Panc1 (cell line): ENCODE measurements around the gene GOLGA8J. TPM values are rescaled to one million over a fixed set of nuclear protein-coding genes. Genes with fewer than 3 reads are reported as not detected.
"Not testable (repeated sequence)": the region's sequence is repeated elsewhere in the genome, so short reads cannot be mapped to it uniquely, and the experiment has no call there.

ENCODE experiments used
- ATAC-seq: fragments of 200-7000 bp; cut with Tn5 transposase; 2 replicates; pipeline ENCODE4 v1.9.1; 2020; ENCODE audit warnings: mild to moderate bottlenecking, moderate library complexity
- BruUV-seq: library from RNA; stranded (reverse); fragments of 400-500 nt; replicated peaks from 2 replicates; lab custom pipeline; 2021; lab: Mats Ljungman, UMichigan
- CTCF ChIA-PET: fragments of 300-600 bp; sonication (Branson Sonifier 250); formaldehyde crosslinking; loops from one replicate; lab custom pipeline; 2022; ENCODE audit warnings: antibody characterized with exemption; lab: Charles Lee
- POLR2A ChIA-PET: fragments of 300-600 bp; sonication (Branson Sonifier 250); formaldehyde crosslinking; loops from one replicate; lab custom pipeline; 2022; ENCODE audit warnings: antibody characterized with exemption; lab: Charles Lee
- DNase-seq: peaks from one replicate; pipeline ENCODE4 v3.0.0-alpha.2; 2010; ENCODE audit warnings: low read depth, low spot score
- H3K27ac ChIP-seq: 2 replicates; pipeline ENCODE4 v1.5.1; 2011; ENCODE audit warnings: mild to moderate bottlenecking, low read length, inconsistent platforms
- H3K27me3 ChIP-seq: fragments of 200-500 bp; sonication (Bioruptor generic); 2 replicates; pipeline ENCODE4 v1.6.0; 2014; ENCODE audit warnings: low read length, inconsistent platforms; ENCODE audit not compliant: control insufficient read depth, insufficient read depth
- H3K36me3 ChIP-seq: fragments of 200-500 bp; sonication (Bioruptor generic); 2 replicates; pipeline ENCODE4 v1.5.1; 2014; ENCODE audit warnings: inconsistent platforms, mild to moderate bottlenecking, low read length, moderate library complexity; ENCODE audit not compliant: control insufficient read depth, insufficient read depth
- H3K4me1 ChIP-seq: 2 replicates; pipeline ENCODE4 v1.5.1; 2011; ENCODE audit warnings: inconsistent platforms, mild to moderate bottlenecking, low read length, moderate library complexity; ENCODE audit not compliant: control insufficient read depth, insufficient read depth
- H3K4me3 ChIP-seq, 2 experiments: 2 replicates each; pipeline ENCODE4 v1.5.1; 2011 to 2012; ENCODE audit warnings: low read depth in 2 of 2, low read length in 2 of 2, mild to moderate bottlenecking in 2 of 2, inconsistent platforms in 1 of 2, moderate library complexity in 1 of 2
- H3K9me3 ChIP-seq: fragments of 200-500 bp; sonication (Bioruptor generic); 2 replicates; pipeline ENCODE4 v1.5.1; 2014; ENCODE audit warnings: low read depth, mild to moderate bottlenecking, inconsistent platforms, low read length, moderate library complexity; ENCODE audit not compliant: control insufficient read depth, insufficient read depth
- in situ Hi-C: cut with HindIII; loops from 2 replicates; pipeline ENCODE4 v1.10.0; 2016; ENCODE audit warnings: low sequenced_read_pairs, low pct_unique_long_range_greater_than_20kb
- intact Hi-C: fragments of 100-400 bp; cut with micrococcal nuclease; formaldehyde crosslinking; loops from one replicate; pipeline ENCODE4 v1.10.0; 2022; ENCODE audit not compliant: unreplicated experiment
- total RNA-seq: library from RNA; stranded (reverse); gene quantifications from one replicate; pipeline ENCODE4 v1.2.1, GENCODE V29; 2021; ENCODE audit not compliant: unreplicated experiment

GOLGA8J gene
- total RNA-seq, 1 experiment from 2014 or later: 0.44 TPM

DNA sequence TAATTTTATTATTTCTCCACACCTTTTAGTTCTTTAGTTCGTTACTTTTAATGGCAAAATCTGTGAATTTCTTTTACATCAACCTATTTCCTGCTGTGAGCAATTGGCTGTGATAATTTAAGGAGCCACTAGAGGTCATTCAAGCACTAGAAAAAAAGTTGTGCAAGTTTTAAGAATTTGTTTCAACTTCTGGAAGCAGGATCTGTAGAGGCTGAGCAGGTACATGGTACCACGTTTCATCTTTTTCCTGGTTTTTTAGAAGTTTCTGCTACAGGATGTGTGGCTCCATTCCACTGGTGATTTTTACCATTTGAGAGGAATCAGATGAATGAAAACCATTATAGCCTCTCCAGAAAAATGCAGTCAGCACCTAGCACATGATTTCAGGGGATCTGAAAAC is 47.3 kb downstream of the GOLGA8J start:
- H3K9me3 ChIP-seq, H3K4me3 ChIP-seq, H3K36me3 ChIP-seq, DNase-seq, intact Hi-C loops, POLR2A ChIA-PET, H3K27ac ChIP-seq, BruUV-seq, CTCF ChIA-PET, ATAC-seq, H3K4me1 ChIP-seq, in situ Hi-C loops, H3K27me3 ChIP-seq: not testable (repeated sequence)

DNA sequence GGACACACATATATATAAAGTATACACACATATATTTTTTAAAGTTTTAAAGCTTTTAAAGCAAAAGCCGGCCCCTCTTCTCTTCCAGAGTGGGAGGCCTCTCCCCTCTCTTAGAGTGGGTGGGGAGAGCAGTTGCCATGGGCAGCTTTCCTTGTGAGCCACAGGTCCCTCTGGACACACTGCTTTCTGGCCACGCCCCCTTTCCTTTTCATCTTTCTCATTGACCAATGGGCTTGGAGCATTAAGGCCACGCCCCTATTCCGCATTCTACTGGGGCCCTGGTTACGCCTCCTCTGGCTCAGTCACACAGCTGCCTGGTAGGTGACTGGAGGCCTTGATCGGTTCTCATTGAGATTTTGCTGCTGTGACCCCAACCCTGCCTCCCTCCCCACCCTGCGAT is 52.0 kb downstream of the GOLGA8J start, which contains the start of gene GOLGA8T:
Gene GOLGA8T, plus strand, starts transcription at position 301 of the 400 bp plus-strand sequence. Its CDS starts 98 bp downstream, at position 399.
- BruUV-seq, intact Hi-C loops, H3K4me1 ChIP-seq, H3K9me3 ChIP-seq, CTCF ChIA-PET, H3K4me3 ChIP-seq, H3K27ac ChIP-seq, ATAC-seq, H3K27me3 ChIP-seq, DNase-seq, H3K36me3 ChIP-seq, POLR2A ChIA-PET, in situ Hi-C loops: not testable (repeated sequence)

Other genes with a start within 250 kb of the GOLGA8J start
- gene GOLGA8T, start 52.1 kb downstream of the GOLGA8J start, total RNA-seq: not detected